SH-SY5Y (cell line): Measurements from ENCODE around the gene ZKSCAN1.

ENCODE experiments used
- GATA2 ChIP-seq: IDR thresholded peaks from 2 replicates; pipeline ENCODE4 v1.6.1; 2011; ENCODE audit warnings: mild to moderate bottlenecking, low read depth, low read length
- GATA3 ChIP-seq: IDR thresholded peaks from 2 replicates; pipeline ENCODE4 v1.6.1; 2011; ENCODE audit warnings: low read depth, mild to moderate bottlenecking, low read length, moderate library complexity

GRCh38 chr7:100087055-100087750 is 71.8 kb downstream of the ZKSCAN1 start:
- TF ChIP-seq GATA2 (no peak), GATA3 (no peak)
